HFFc6 (cell line): ENCODE data around the gene OSR1. TPM values are rescaled to one million over a fixed set of nuclear protein-coding genes. Genes with fewer than 3 reads are reported as not detected.
"Not testable (repeated sequence)": the region's sequence is repeated elsewhere in the genome, so short reads cannot be mapped to it uniquely, and the experiment has no call there.

Experiments used
- DNase-seq: peaks from one replicate; pipeline ENCODE4 v3.0.0-alpha.2; 2018
- H3K27ac Mint-ChIP-seq: 2 replicates; pipeline ENCODE4 v1.8.0; 2020; ENCODE audit warnings: mild to moderate bottlenecking, mixed read lengths
- H3K27me3 Mint-ChIP-seq: 2 replicates; pipeline ENCODE4 v1.8.0; 2021; ENCODE audit warnings: mild to moderate bottlenecking, moderate library complexity, mixed read lengths; ENCODE audit not compliant: insufficient read depth
- H3K36me3 Mint-ChIP-seq: 2 replicates; pipeline ENCODE4 v1.8.0; 2021; ENCODE audit warnings: low read depth, mixed read lengths
- H3K4me1 Mint-ChIP-seq: 2 replicates; pipeline ENCODE4 v1.8.0; 2020; ENCODE audit warnings: low read depth, mixed read lengths
- H3K4me3 Mint-ChIP-seq: 2 replicates; pipeline ENCODE4 v1.8.0; 2020; ENCODE audit warnings: mild to moderate bottlenecking, moderate library complexity, mixed read lengths
- H3K9me3 Mint-ChIP-seq: 2 replicates; pipeline ENCODE4 v1.8.0; 2020; ENCODE audit warnings: mild to moderate bottlenecking, mixed read lengths
- long read RNA-seq: library from polyadenylated mRNA; unstranded; transcript quantifications from one replicate; pipeline ENCODE4 v2.0.0, GENCODE V29; 2019
- total RNA-seq, 6 experiments: library from RNA; stranded (reverse); fragmentation: NEBNext Ultra II Directional; extraction: Animal tissue kit (Norgen Biotek cat#: 25700); gene quantifications; 2 replicates in 1 of 6; 3 replicates in 5 of 6; pipeline ENCODE4 v1.2.3, GENCODE V29; 2021
- TF ChIP-seq, protein P1 (sequence below): fragments of 200-600 bp; sonication (generic); IDR thresholded peaks from 2 replicates; pipeline ENCODE4 v1.5.0; 2021; ENCODE audit warnings: antibody characterized with exemption, mild to moderate bottlenecking

Gene OSR1
- 10 to 100 TPM in 4 of 6 experiments, 1 to 10 TPM in 2; 5.4 to 11.9 (median 11.1) TPM for total RNA-seq
- long read RNA-seq, partial matches to known transcripts, result 0 of 1 reads
- long read RNA-seq, other reads (novel, unspliced or antisense), result 0 of 1 reads

DNA sequence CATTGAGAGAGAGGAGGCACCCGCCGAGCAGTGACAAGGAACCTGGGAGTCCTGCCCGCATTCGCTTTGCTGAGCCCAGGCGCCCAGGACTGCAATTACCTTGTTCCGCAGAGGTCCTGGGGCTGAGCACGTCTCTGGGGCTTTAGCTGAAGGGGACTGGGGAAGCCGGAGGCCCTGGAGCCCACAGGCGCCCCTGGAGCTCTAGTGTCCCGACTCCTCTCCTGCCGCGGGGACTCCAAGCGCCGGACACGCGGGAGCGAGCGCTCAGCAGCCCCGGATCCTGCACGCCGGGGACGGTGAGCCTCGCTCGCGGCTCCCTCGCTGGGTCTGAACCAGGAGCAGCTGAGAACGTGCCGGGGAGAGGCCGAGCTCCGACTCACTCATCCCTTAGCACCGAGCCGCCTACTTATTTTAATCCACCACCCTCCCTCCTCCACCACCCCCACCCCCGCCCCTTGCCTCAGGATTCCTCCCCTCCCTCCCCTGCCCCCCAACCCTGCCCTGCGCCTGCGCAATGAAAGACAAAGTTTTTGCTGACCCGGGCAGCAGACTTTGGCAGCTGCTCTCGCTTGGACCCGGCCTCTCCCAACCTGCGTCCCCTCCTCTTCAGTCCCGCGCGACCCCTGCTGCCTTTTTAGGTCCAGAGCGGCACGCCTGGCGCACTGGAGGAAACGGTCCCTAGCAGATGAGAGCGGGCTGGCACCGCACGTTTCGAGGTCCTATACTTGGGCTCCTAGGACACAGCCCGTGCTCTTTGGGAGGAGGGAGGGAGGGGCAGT is at the start of gene OSR1:
Gene OSR1, minus strand, starts transcription at position 382 of the 779 bp plus-strand sequence. CDS start 4,818 bp downstream, outside the sequence.
- TF ChIP-seq, protein P1, sequence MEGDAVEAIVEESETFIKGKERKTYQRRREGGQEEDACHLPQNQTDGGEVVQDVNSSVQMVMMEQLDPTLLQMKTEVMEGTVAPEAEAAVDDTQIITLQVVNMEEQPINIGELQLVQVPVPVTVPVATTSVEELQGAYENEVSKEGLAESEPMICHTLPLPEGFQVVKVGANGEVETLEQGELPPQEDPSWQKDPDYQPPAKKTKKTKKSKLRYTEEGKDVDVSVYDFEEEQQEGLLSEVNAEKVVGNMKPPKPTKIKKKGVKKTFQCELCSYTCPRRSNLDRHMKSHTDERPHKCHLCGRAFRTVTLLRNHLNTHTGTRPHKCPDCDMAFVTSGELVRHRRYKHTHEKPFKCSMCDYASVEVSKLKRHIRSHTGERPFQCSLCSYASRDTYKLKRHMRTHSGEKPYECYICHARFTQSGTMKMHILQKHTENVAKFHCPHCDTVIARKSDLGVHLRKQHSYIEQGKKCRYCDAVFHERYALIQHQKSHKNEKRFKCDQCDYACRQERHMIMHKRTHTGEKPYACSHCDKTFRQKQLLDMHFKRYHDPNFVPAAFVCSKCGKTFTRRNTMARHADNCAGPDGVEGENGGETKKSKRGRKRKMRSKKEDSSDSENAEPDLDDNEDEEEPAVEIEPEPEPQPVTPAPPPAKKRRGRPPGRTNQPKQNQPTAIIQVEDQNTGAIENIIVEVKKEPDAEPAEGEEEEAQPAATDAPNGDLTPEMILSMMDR, result no peak
- peaks cover 7% of the 10 kb centered on the region; the same call in 1 of the 2 replicates for H3K27me3 Mint-ChIP-seq
- DNase-seq, result peak; percentile 62
- H3K27ac Mint-ChIP-seq, result peak within 1 kb of the TSS; percentile 42
- peak within 1 kb of the TSS; percentile 95 for H3K4me3 Mint-ChIP-seq
- peaks cover 12% of the 10 kb centered on the region for H3K36me3 Mint-ChIP-seq
- peaks cover 29% of the 10 kb centered on the region for H3K4me1 Mint-ChIP-seq
- H3K9me3 Mint-ChIP-seq, result no peaks in the 10 kb centered on the region

DNA sequence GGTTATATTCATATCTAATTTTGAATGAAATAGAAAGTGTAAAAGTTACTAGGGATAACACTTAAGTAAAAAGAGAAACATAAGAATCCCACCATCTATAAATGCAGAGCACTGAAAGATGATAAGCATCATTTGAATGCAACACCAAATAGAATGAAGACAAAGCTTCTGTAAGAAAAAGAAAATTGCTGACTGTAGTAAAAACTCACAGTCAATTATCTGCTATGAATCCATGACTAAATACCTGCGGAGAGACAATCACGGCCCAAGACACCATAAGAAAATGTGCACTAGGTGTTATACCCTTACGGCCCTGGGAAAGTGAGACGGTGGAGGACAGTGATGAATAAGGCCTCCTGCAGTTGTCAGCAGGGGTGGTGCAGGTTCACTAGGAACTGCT is 45.4 kb upstream of the OSR1 start:
- no peak for DNase-seq
- H3K27ac Mint-ChIP-seq, result no peak overlapping the region
- TF ChIP-seq, protein P1, result no peak
- peaks cover 12% of the 10 kb centered on the region; the same call in 1 of the 2 replicates for H3K27me3 Mint-ChIP-seq
- H3K36me3 Mint-ChIP-seq, result no peaks in the 10 kb centered on the region
- no peaks in the 10 kb centered on the region for H3K9me3 Mint-ChIP-seq
- H3K4me1 Mint-ChIP-seq, result no peaks in the 10 kb centered on the region
- H3K4me3 Mint-ChIP-seq, result no peak overlapping the region

DNA sequence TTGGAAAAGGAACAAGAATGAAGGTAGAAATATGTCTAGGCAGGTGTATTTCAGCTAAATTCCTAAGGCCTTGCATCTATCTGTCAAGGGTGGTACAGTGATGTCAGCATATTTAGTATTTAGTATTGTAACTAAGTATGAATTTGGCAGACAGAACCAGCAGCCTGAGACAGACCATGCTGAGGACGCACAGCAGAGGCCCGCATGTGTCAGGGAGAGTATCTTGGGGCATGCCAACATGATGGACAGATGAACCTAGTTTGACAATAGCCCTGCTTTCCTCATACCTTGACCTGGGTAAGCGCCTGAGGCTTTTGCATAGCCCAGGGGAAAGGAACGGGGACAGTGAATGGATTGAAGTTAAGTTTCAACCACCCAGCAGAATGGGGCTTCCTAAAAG is 33.8 kb upstream of the OSR1 start:
- Mint-ChIP-seq H3K4me3 (no peak overlapping the region), H3K4me1 (no peaks in the 10 kb centered on the region), H3K27me3 (peaks cover 4% of the 10 kb centered on the region), H3K27ac (no peak overlapping the region), H3K36me3 (no peaks in the 10 kb centered on the region), H3K9me3 (no peaks in the 10 kb centered on the region)
- no peak for DNase-seq
- TF ChIP-seq, protein P1, result no peak

DNA sequence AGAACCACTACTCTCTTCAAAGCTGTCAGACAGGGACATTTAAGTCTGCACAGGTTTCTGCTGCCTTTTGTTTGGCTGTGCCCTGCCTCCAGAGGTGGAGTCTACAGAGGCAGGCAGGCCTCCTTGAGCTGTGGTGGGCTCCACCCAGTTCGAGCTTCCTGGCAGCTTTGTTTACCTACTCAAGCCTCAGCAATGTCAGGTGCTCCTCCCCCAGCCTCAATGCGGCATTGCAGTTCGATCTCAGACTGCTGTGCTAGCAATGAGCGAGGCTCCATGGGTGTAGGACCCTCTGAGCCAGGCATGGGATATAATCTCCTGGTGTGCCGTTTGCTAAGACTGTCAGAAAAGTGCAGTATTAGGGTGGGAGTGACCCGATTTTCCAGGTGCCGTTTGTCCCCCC is 31.0 kb upstream of the OSR1 start:
- not testable (repeated sequence) for H3K27me3 Mint-ChIP-seq, H3K36me3 Mint-ChIP-seq, H3K27ac Mint-ChIP-seq, H3K9me3 Mint-ChIP-seq, H3K4me3 Mint-ChIP-seq, DNase-seq, H3K4me1 Mint-ChIP-seq

DNA sequence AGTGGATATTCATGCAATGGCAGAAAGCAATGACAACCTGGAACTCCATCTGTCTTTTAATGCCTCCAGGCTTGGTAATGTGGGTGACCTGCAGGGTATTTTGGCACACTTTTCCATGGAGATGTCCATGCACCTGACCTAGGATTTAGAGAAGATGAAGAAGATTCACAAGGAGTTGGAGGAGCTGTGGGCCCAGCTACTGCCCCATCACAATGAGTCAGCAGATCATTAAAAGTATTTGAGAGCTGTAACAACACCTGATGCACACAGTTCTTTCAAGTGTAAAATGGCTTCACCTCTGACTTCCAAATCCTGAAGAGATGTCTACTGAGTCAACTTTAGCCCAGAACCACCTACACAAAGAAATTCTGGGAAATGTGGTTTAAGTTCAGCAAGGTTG is 22.1 kb upstream of the OSR1 start:
- H3K9me3 Mint-ChIP-seq, result no peaks in the 10 kb centered on the region
- H3K27ac Mint-ChIP-seq, result no peak overlapping the region
- H3K27me3 Mint-ChIP-seq, result peaks cover 12% of the 10 kb centered on the region
- TF ChIP-seq, protein P1, result no peak
- H3K36me3 Mint-ChIP-seq, result no peaks in the 10 kb centered on the region
- no peaks in the 10 kb centered on the region for H3K4me1 Mint-ChIP-seq
- no peak for DNase-seq
- H3K4me3 Mint-ChIP-seq, result no peak overlapping the region

DNA sequence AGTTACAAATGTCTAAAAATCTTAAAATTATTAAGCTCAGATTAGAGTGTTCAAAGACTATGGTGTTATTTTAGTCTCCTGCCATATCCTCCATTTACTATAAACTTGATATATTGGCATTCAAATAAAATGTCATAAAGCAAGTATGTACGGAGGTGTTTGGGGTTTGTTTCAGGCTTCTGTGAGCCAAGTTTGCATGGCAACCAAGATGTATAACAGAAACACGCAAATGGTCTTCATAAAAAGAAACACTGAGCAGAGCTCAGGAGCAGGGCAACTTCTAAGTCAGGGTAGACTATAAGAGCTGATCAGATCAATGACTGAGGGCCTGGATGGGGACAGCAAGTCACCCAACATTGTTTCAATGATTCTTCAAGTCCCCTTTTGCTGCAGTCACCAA is 20.5 kb upstream of the OSR1 start:
- DNase-seq, result no peak
- Mint-ChIP-seq H3K4me3 (no peak overlapping the region), H3K9me3 (no peaks in the 10 kb centered on the region), H3K27me3 (peaks cover 20% of the 10 kb centered on the region), H3K4me1 (no peaks in the 10 kb centered on the region), H3K27ac (no peak overlapping the region), H3K36me3 (no peaks in the 10 kb centered on the region)
- TF ChIP-seq, protein P1, result no peak
